GM18502 (cell line): ENCODE results near the gene ENOX2.

ENCODE experiments used
- ATAC-seq: cut with Tn5 transposase; IDR thresholded peaks from one replicate; pipeline ENCODE4 v1.9.1; 2021; ENCODE audit warnings: mild to moderate bottlenecking; ENCODE audit not compliant: unreplicated experiment, poor library complexity

ENOX2 gene

GRCh38 chrX:130652824-130653578 is 250.0 kb downstream of the ENOX2 start:
- ATAC-seq, result no peak

GRCh38 chrX:130649738-130650137 is 253.3 kb downstream of the ENOX2 start:
- no peak for ATAC-seq

DNA sequence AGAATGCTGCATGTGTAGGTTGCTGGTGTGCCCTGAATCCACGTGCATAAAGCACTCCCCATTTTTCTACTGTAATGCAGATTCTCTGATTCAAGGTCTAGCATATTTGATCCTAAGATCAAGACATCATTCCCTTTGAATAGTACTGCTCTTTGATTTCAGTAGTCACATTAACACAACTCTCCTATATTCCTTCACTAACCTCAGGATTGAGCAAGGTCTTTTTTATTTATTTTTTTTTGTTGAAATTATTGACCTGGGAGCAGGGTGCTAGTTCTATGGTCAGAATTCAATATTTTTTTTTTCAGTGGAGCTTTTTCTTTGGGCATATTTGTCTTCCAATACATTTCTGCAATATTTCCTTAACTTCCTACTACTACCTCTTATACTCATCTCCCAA is 255.5 kb downstream of the ENOX2 start:
- no peak for ATAC-seq

DNA sequence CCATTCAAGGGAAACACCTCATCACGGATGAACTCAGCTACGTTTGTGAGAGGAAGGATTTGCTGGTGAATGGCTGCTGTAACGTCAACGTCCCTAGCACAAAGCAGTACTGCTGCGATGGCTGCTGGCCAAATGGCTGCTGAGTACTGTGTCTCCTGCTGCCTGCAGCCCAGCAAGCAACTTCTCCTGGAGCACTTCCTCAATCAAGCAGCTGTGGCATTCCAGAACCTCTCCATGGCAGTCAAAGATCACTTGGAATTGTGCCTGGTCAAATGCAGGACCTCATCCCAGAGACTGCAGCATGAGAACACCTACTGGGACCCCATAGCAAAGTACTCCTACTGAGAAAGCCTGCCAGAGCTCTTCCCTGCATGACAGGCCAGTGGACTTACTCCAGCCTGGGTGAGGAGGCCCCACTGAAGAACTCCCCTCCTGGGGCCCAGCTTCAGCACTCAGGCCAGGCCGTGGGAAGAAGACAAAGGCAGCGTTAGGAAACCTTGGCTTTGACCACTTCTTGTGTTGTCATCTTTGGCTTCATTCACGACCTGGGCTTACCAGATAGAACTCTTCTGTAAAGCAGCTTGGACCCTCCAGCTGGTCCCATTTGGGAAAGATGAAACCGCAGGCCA is 256.9 kb downstream of the ENOX2 start:
- no peak for ATAC-seq

GRCh38 chrX:130637591-130637990 is 265.4 kb downstream of the ENOX2 start:
- ATAC-seq, result no peak

DNA sequence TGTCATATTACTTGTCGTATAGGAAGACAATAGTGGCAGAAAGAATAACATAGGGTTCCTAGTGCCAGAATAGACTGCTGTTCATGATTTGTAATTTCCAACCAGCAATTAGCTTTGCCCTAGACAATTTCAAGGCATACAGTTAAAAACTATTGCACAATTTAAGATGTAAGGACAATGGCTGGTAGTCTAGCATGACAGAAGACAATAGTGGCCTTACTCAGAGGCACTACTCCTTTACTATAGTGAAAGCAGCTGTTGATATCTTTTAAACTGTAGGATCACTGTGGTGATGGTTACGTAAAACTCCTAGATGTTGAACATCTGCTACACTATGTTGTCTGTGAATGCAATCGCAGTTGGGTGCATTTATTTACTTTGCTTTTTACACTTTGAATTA is 266.7 kb downstream of the ENOX2 start:
- no peak for ATAC-seq

DNA sequence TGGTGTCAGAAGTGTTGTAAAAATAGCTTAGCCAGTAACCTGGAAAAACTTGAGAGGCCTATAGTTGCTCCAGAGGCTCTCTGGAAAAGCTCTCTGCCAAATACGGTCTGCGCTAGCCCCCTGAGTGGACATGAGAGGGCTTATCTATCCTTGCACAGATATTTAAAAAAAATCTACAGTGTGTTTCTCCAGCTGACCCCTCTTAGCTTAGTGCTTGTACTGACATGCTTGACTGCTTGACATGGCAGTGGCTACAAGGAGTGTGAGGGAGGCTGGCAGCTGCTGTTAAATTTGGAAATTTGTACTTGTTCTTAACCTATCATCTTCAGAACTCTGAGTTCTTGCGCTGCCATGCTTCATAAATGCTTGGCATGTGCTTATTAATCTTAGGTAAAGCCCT is 272.0 kb downstream of the ENOX2 start:
- no peak for ATAC-seq

GRCh38 chrX:130628516-130628915 is 274.5 kb downstream of the ENOX2 start:
- ATAC-seq, result no peak

GRCh38 chrX:130626521-130626920 is 276.5 kb downstream of the ENOX2 start:
- no peak for ATAC-seq

- ATAC-seq, result no peak
These were observed 277.6 kb downstream of the ENOX2 start for GRCh38 chrX:130625386-130625785.

DNA sequence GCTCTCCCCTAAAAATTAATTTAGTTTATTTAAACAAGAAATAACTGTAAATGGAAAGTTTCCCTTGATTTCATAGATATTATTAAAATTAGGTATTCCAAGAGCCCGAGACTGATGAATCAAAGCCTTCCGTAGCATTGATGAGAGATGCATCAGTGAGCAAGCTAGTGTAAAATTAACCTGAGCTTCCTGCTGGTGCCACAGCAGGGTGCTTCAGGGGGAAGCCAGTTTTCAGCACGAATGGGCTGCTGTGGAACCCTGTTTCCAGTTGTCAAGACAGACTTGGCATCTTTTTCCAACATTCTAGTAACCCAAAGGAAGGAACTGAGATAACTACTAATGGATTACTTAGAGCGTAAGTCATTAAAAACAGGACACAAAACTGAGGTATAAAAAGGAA is 279.5 kb downstream of the ENOX2 start:
- no peak for ATAC-seq

DNA sequence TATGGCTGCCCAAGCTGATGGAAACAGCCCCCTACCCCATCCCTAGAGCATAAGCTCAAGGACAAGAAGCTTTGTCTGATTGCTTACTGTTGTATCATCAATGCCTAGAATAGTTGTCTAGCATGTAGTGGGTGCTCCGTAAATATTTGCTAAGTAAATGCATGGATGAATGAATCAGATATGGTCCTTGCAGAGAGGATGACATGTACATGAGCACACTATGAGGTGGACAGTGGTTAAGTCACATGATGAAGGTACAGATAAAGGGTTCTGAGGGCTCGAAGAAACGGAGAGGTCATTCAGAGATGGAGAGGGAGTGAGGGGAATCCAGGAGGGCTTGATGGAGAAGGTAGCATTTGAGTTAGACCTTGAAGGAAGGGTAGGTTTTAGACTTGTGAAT is 287.1 kb downstream of the ENOX2 start:
- ATAC-seq, result no peak

- no peak for ATAC-seq
These were observed 295.6 kb downstream of the ENOX2 start for GRCh38 chrX:130607431-130607830.

- ATAC-seq, result no peak
These were observed 296.6 kb downstream of the ENOX2 start for GRCh38 chrX:130606425-130606824.

DNA sequence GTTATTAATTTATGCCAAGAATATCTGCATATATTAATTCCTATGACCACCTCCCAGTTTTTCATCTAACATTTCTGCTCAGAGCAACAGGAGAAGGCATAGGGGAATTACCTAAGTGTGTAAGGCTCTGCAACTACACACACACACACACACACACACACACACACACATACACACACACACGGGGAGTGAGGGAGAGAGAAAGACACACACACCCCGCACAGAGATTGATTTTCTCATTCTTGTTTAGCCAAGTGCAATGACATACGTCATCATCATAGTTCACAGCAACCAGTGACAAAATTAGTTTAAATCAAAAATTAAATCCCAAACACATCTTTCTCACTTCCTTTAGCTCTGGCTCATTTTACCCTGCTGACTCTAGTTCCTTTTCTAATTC is 298.1 kb downstream of the ENOX2 start:
- ATAC-seq, result no peak

- no peak for ATAC-seq
These were observed 308.5 kb downstream of the ENOX2 start for GRCh38 chrX:130594453-130594916.

DNA sequence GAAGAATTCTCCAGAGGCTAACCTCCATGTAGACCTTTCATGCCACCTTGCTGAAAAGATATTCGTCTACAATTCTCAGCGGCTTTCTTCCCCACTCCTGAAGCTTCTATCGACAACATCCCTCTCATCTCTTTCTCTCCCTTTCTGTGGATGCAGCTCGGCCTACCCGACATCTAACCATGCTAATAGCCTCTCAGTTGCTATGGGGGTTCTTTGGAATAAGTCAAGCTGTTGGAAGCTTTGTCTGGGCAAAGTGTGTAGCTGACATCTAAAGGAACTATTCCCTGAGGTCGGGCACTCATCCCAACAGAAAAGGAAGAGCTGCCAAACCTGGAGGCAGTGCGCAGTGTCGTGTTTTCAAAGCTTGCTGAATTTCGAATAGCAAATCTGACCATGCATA is 309.1 kb downstream of the ENOX2 start:
- no peak for ATAC-seq

- ATAC-seq, result no peak
These were observed 310.8 kb downstream of the ENOX2 start for GRCh38 chrX:130592204-130592603.

- ATAC-seq, result no peak
These were observed 324.1 kb downstream of the ENOX2 start for GRCh38 chrX:130578906-130579305.

- ATAC-seq, result no peak
These were observed 325.6 kb downstream of the ENOX2 start for GRCh38 chrX:130577431-130577830.

- peak; percentile 94 for ATAC-seq
These were observed 327.1 kb downstream of the ENOX2 start for GRCh38 chrX:130575831-130576389.
